Parathyroid adenoma (tissue), 2 donors: Measurements from ENCODE around the gene BRD1.

ENCODE experiments used
- H2AFZ ChIP-seq: fragments of 300-600 bp; sonication (generic); one replicate; pipeline ENCODE4 v1.7.0; 2017; ENCODE audit warnings: antibody characterized with exemption, mild to moderate bottlenecking
- H3K27ac ChIP-seq: fragments of 300-600 bp; sonication (generic); one replicate; pipeline ENCODE4 v1.7.0; 2017
- H3K27me3 ChIP-seq: fragments of 300-600 bp; sonication (generic); one replicate; pipeline ENCODE4 v1.7.0; 2017; ENCODE audit warnings: low read length; ENCODE audit not compliant: control insufficient read depth, insufficient read depth
- H3K36me3 ChIP-seq: fragments of 300-600 bp; sonication (generic); one replicate; pipeline ENCODE4 v1.7.0; 2017; ENCODE audit warnings: low read length; ENCODE audit not compliant: control insufficient read depth, insufficient read depth
- H3K4me1 ChIP-seq: fragments of 300-600 bp; sonication (generic); one replicate; pipeline ENCODE4 v1.7.0; 2017; ENCODE audit warnings: control low read depth
- H3K4me2 ChIP-seq: fragments of 300-600 bp; sonication (generic); one replicate; pipeline ENCODE4 v1.7.0; 2017; ENCODE audit warnings: low read length
- H3K4me3 ChIP-seq: fragments of 300-600 bp; sonication (generic); one replicate; pipeline ENCODE4 v1.7.0; 2017; ENCODE audit warnings: low read depth, low read length
- H3K79me2 ChIP-seq: fragments of 300-600 bp; sonication (generic); one replicate; pipeline ENCODE4 v1.7.0; 2017; ENCODE audit warnings: control low read depth
- H3K9ac ChIP-seq: fragments of 300-600 bp; sonication (generic); one replicate; pipeline ENCODE4 v1.7.0; 2017; ENCODE audit warnings: mild to moderate bottlenecking
- H3K9me3 ChIP-seq: fragments of 300-600 bp; sonication (generic); one replicate; pipeline ENCODE4 v1.7.0; 2017; ENCODE audit warnings: low read length; ENCODE audit not compliant: control insufficient read depth
- TF ChIP-seq, protein P1 (sequence below): fragments of 300-600 bp; sonication (generic); IDR thresholded peaks from one replicate; pipeline ENCODE4 v1.7.0; 2017; ENCODE audit warnings: antibody characterized with exemption, mild to moderate bottlenecking
- donor health status: primary hyperparathyroidism.

The BRD1 gene

DNA sequence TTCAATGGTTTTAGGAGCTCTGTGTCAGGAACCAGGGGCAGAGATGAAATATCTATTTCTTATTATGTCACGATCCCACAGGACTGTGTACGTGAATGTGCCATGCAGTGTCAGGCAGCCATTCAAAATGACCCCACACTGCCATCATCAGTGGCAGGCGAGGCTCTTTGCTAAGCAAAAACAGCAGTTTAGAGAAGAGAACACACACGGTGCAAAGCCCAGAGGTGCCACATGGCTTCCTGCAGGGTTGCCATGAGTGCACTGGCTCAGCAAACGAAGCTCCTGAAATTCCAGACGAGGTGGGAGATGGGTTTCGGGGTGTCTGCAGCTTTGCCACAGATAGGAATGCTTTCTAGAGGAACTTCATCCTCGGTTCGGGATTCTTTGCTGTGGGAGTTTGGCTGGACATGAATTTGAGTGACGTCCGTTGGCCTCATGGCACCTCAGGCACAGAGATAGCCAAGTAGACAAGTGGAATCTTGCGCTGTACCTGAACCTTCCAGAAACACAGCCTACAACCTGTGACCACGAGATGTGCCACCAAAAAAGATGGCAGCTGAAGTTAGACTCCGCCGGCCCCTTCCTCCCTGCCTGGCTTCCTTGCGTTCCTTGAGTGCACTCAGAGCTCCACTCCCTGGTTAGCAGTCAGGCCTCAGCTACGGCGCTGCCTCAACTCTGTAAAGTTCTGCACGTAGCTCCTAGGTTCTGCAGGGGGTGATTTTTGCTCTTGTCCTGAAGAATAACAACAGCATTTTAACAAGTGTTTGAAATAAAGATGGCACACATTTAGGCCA, 18.2 kb upstream of the BRD1 start:
- Histone ChIP-seq H3K36me3 (no peaks in the 10 kb centered on the region), H3K4me2 (no peak overlapping the region), H3K79me2 (no peaks in the 10 kb centered on the region), H2AFZ (no peak overlapping the region), H3K4me1 (no peaks in the 10 kb centered on the region), H3K9me3 (no peaks in the 10 kb centered on the region), H3K4me3 (no peak overlapping the region), H3K9ac (no peak overlapping the region), H3K27ac (no peak overlapping the region), H3K27me3 (no peaks in the 10 kb centered on the region)
- TF ChIP-seq, protein P1, sequence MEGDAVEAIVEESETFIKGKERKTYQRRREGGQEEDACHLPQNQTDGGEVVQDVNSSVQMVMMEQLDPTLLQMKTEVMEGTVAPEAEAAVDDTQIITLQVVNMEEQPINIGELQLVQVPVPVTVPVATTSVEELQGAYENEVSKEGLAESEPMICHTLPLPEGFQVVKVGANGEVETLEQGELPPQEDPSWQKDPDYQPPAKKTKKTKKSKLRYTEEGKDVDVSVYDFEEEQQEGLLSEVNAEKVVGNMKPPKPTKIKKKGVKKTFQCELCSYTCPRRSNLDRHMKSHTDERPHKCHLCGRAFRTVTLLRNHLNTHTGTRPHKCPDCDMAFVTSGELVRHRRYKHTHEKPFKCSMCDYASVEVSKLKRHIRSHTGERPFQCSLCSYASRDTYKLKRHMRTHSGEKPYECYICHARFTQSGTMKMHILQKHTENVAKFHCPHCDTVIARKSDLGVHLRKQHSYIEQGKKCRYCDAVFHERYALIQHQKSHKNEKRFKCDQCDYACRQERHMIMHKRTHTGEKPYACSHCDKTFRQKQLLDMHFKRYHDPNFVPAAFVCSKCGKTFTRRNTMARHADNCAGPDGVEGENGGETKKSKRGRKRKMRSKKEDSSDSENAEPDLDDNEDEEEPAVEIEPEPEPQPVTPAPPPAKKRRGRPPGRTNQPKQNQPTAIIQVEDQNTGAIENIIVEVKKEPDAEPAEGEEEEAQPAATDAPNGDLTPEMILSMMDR: no peak

DNA sequence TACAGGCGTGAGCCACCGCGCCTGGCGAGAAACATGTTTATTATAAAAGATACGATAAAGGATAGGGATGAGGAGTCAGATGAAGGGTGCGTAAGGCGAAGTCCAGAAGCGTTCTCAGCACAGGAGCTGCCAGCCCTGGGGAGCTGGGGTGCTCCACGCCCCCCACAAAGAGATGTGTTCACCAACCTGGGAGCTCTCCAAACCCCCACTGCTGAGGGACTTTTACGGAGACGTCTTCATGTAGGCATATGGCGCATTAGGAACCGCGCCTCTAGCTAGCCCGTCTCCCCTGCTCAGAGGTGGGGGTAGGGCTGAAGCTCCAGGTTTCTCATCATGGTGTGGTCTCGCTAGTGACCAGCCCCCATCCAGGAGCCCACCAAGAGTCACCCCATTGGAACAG, 17.6 kb upstream of the BRD1 start:
- Histone ChIP-seq H3K4me1 (no peaks in the 10 kb centered on the region), H3K79me2 (no peaks in the 10 kb centered on the region), H3K9ac (no peak overlapping the region), H3K36me3 (no peaks in the 10 kb centered on the region), H2AFZ (no peak overlapping the region), H3K4me2 (no peak overlapping the region), H3K27me3 (no peaks in the 10 kb centered on the region), H3K4me3 (no peak overlapping the region), H3K9me3 (no peaks in the 10 kb centered on the region), H3K27ac (no peak overlapping the region)
- TF ChIP-seq, protein P1: no peak

DNA sequence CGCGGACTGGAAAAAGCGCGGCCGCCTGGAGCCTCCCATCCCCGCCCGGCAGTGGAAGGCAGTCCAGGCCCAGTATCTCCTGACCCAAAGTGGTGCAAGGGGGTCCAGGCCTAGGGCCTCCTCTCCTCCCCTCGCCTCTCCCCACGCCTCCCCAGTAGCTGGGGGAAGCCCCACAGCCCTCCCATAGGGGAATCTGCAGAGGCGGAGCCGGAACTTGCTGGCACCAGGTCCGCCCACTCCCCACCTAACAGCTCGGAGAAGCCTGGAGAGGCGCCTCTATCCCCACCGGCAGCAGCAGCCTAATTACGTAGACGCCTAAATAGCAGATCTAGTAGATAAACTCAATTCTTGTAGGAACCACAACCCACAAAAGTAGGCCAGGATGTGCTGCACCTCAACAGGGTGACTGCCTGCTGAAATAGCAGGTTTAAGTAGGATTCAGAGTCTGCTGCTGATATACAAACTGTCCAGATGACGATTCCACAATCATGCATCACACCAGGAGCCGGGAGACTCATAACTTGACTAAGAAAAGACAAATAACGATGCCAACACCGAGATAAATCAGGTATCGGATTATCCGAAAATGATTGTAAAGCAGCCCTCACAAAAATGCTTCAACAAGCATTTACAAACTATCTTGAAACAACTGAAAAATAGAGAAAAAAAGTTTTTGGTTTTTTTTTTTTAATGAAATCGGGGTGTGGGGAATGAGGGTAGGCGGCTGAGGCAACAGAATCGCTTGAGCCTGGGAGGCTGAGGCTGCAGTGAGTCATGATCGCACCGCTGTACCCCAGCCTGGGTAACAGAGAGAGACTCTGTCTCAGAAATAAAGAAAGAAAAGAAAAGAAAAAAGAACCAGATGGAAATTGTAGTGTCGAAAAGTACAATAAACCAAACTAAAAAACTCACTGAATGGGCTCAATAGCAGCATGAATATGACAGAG, 11.4 kb upstream of the BRD1 start:
- Histone ChIP-seq H3K4me1 (no peaks in the 10 kb centered on the region), H3K4me3 (no peak overlapping the region), H3K79me2 (no peaks in the 10 kb centered on the region), H3K9ac (no peak overlapping the region), H3K27me3 (no peaks in the 10 kb centered on the region), H2AFZ (no peak overlapping the region), H3K36me3 (no peaks in the 10 kb centered on the region), H3K27ac (no peak overlapping the region), H3K4me2 (no peak overlapping the region), H3K9me3 (no peaks in the 10 kb centered on the region)
- TF ChIP-seq, protein P1: no peak

DNA sequence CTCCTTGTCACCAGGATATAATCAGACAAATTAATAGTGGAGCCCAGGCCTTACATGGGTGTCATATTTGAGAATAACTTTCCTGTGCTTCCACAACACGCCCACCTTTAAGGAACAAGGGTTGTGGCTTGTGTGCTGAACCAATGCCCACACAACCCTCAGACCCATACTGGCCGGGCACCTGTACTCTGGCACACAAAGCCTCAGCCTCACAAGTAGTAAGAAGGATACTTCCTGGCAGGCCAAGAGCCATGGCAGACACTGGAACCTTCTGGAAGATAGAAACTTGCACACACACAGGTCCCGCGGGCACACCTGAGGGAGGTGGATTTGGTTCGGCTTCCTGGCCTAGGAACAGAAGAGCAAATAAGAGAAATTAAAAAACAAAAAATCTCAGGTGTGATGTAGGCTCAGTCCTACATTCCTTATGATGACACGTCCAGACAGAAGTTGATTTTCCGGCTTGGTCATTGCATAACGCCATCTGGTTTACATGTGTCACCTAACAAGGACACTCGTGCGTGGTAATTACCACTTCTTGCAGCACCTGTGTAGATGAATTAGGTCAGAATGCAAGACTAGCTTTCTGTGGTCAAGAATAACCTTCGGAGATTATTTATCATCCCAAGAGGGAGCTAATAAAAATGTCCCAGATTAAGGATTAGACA, 5.8 kb upstream of the BRD1 start:
- H3K4me1 ChIP-seq: no peaks in the 10 kb centered on the region
- no peak overlapping the region for H3K4me3 ChIP-seq
- TF ChIP-seq, protein P1: no peak
- no peaks in the 10 kb centered on the region for H3K9me3 ChIP-seq
- no peaks in the 10 kb centered on the region for H3K36me3 ChIP-seq
- no peaks in the 10 kb centered on the region for H3K79me2 ChIP-seq
- H2AFZ ChIP-seq: no peak overlapping the region
- no peak overlapping the region for H3K9ac ChIP-seq
- no peak overlapping the region for H3K4me2 ChIP-seq
- no peaks in the 10 kb centered on the region for H3K27me3 ChIP-seq
- H3K27ac ChIP-seq: no peak overlapping the region
